Cortex of kidney (tissue), 1 donor: ENCODE data around the gene MC2R.

Experiments
- DNase-seq: peaks from one replicate; lab custom pipeline; 2025; lab: John Stamatoyannopoulos, UW

The MC2R gene

DNA sequence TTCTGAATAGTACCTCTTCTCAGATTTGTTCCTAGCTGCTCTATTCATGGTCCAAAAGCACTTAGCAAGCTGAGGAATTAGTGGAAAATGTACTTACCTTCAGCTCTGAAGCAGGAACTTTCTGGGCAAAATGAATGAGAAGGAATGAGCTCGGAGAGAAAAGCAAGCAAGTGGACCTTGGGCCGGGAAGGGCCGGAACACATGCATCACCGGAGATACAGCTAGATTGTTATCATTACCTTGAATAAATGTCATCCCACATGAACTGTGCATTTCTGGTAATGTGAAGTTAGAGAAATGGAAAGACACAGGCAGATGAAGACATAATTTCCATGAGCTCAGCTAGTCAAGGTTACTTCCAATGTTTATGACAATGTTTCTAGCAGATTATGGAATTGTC, at the start of gene MC2R:
TSS of gene MC2R (minus strand) at position 146 of the 400 bp plus-strand sequence. CDS start 30,018 bp downstream, outside the sequence.
- no peak for DNase-seq

DNA sequence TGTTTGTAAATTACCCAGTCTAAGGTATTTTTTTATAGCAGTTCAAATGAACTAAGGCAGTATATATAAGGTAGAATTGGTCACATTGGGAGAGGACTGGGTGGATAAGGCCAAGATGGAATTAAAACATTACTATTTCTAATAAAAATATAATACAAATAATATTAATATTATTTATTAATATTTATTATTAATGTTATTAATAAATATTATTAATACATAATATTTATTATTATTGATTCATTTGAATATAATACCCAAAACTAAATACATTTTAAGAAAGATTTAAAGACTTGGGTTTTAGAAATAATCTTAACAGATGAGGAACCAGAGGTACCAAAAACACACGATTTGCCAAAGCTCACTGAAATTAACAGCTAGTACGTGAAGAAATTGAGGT, 30.5 kb upstream of the MC2R start:
- no peak for DNase-seq

DNA sequence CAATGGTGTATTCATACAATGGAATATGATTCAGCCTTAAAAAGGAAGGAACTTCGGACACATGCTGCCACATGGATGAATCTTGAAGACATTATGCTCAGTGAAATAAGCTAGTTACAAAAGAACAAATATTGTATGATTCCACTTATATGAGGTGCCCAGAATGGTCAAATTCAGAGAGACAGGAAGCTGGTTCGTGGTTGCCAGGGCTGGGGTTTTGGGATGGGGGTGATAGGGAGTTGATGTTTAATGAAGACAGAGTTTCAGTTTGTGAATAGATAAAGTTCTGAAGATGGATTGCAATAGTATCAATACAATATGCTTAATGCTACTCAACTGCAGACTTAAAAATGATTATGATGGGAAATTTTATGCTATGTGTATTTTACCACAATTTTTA, 28.0 kb upstream of the MC2R start:
- no peak for DNase-seq

DNA sequence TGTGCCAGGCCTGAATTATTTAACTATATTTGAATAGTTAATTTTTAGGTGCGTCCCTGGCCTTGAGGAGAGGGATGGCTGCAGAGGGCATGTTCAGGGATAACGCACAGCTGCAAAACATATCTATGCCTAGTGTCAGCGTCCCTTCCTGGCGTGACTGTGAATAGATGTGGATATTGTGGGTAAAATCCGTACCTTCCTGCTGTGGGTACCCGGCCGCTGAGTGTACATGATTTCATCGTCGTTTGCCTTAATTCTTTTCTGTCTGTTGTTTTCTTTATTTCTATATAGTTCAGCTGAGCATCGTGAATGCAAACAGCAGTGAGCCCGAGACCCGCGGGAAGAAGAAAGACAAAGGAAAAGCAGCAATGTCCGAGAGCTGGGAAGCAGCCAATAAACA, 25.0 kb upstream of the MC2R start:
- no peak for DNase-seq

DNA sequence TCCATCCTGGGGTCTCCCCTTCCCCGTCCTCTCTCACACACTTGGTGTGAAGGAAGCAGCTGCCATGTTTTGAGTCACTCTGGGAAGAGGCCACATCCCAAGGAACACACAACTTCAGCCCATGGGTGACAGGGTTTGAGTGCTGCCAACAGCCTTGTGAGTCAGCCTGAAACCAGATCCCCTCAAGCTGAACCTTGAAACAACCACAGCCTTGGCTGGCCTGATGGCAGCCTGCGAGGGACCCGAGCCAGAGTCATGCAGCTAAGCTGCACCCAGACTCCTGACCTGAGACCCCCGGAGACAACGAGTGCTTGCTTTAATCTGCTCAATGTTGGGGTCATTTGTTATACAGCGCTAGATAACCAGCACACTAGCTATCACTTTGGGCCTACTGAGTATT, 19.3 kb upstream of the MC2R start:
- DNase-seq, result no peak

DNA sequence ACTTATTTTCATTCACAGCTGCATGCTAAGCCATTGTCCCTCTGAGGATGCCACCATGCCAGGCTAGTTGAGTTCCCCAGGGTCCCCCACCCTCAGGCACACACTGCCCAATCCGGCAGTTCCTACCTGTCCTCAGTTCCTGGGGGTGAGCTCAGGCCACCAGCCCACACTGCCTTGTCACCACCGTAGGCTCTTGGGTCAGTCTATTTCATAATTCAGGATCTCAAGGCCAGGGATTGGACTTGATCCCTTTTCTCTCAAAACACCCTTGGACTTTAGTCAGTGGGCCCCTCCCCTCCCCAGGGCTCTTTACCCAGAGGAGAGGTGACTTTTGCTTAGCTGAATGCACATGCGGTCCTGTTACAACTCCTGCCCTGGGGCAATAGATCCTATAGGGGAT, 18.7 kb upstream of the MC2R start:
- DNase-seq, result no peak

DNA sequence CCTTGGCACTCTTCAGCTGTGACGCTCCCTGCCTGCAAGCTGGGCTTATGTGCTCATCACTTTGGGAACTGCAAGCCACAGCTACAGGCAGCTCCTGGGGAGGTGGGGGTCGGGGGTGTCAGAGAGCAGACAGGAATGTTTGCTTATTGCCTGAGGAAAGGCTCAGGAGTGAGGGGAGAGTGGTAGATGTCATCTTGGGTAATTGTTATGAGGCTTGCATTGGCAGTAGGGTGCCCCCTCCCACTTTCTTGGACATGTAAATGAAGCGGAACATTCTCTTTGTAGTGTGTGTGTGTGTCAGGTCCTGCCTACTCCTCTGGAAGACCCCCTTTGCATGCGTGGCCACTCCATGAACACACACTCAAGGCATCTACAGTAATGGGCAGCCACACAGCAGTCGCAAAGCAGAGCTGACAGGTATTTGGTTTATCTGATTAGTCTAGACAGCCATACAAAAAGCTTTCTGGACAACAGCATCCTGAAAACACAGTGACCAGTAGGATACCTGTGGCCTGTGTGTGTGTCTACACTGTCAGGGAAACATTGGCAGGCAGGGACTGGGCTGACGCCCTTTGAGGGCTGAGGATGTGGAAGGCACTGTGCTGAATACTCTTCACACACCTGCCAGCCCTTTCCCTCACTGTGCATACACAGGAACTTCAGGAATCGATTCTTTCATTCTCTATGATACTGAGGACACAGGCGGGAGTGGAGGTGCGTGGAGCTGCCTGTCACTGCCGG, 17.1 kb upstream of the MC2R start:
- no peak for DNase-seq

DNA sequence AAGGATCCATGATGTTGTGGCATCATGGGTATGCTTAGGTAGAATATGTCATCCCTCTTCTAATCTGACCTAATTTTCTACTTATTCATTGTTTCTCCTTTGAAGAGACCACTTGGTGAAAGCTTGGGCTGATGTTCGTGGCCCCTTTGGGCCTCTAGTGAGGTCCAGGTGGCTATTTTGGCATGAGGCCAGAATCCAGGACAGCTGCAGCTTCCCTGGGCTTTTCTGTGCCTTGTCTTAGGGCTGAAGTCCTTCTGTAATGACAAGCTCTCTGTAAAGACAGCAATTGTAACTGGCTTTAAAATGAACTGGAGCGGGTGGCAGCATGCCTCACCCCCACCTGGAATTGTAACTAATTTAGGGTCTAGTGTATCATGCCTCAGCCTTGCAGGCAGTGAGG, 15.6 kb upstream of the MC2R start:
- DNase-seq, result no peak

DNA sequence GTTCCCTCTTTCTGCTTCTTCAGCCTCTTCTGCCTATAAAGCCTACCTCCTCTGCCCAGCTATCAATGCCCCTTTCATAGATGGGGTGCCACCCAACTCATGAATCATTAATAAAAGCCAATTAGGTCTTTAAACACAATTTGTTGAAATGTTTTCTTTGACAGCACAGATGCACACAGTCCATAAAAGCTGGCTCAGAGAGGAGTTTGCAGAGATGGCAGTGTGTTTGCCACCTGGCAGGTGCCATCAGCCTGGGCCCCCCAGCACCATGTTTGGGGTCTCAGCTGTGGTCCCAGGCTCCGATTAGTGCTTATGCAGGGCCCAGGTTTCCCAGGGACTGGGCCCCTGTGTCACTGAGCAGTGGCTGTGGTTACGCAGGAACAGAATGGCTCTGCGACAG, 7.9 kb upstream of the MC2R start:
- DNase-seq, result no peak

DNA sequence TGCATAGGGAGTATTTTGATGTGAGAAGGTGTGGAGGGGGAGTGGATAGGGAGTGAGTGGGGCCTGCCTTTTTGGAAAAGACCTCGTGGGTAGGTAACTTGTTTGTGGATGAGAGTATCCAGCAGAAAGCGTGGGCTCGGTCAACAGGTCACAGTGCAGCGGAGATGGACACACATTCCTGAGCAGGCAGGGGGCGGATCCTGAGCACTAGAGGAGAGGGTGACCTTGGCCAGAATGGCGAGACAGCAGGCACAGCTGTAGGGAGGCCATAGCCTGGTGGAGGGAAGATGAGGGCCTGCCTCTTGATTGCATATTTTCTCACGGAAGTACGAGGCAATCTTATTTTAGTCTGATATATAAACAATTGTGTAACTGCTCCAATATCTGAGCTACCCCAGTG, 3.6 kb upstream of the MC2R start:
- no peak for DNase-seq

DNA sequence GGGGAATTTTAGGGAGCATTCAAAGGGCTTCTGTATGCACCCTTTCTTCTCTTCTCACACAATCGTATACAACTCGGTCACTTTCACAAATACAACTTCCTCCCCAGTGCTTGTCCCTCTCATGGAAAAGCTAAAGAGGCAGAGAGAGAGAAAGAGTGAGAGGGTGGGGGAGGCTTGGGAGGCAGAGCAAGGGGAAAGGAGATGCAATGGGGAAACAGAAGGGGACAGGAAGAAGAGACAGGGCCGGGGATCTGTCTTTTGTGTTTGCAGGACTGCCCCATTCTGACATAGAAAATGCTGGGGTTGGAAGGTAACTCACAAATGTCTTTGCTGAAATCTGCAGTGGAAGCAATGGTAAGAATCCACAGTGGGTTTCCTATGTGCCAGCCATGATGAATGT, 2.1 kb upstream of the MC2R start:
- DNase-seq, result no peak

DNA sequence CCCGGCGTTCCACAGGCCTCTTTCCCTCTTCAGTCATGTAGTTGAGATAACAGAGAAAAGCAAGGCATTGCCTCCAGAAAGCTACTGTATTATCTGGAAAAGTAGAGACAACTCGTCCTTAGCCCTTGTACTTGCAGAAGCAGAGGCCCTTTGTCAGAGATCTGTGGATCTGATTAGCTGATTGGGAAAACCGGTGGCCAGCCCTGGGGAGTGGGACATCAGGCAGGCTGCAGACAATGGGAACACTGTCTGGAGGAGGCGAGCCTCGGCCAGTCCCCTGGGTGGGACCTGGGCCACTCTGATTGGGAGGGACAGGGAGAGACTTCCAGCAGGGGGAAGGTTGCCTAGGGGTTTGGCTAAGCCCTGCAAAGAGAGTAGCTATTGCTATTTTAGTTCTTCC, 1.2 kb upstream of the MC2R start:
- no peak for DNase-seq

DNA sequence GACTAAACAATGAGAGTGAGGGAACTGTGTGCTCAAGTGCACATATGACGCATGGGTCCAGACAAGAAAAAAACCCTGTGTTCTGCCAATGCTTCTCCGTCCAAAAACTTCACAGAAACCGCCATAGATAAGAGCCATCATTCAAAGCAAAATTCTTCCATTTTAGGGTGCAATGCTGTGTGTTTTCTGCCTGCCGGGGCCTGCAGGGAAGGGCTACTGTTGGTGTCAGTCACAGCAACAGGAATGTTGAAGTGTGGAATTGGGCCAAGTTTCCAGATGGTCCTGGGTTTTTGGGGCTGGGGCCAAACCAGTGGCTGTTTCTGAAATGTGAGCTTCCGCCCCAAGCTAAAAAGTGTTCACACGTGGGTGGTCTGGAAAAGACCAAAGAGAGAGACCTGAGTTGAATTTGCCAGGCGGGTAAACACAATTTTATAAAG, 677 bp upstream of the MC2R start:
- no peak for DNase-seq

DNA sequence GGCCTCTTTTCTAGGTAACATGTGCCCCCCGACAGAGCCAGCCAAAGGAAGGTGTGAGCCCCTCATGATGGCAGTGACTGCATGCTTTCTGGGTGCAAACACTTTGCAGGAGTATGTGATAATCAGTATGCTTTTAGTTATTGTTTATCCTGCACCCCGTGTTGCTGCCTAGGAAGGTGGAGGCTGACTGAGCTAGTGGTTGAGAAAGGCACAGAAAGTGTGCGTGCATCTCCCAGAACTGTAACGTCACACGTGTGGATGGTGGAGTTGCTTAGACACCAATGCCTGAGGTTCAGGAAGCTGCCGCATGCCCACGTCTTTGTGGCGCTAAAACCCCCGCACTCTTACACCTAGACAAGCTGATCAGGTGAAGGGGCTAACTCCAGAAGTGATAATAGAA, 580 bp downstream of the MC2R start:
- no peak for DNase-seq

DNA sequence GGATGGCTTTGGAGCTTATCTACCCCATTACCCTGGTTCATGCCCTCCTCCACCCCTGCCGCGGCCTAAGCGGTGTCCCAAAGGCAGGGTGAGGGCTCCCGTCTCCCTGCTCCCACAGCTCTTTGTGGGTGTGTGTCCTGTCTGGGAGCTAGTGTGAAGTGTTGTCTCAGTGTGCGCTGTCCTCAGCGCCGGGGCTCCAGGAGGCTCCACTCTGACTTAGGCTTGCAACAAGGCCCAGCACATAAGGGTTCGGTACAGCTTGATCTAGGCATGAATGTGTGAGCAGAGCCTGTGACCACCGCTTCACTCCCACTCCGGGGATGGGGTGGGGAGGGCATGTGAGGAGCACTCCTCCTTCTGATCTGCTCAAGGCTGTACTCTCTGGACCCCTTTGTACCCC, 1.2 kb downstream of the MC2R start:
- DNase-seq, result no peak

DNA sequence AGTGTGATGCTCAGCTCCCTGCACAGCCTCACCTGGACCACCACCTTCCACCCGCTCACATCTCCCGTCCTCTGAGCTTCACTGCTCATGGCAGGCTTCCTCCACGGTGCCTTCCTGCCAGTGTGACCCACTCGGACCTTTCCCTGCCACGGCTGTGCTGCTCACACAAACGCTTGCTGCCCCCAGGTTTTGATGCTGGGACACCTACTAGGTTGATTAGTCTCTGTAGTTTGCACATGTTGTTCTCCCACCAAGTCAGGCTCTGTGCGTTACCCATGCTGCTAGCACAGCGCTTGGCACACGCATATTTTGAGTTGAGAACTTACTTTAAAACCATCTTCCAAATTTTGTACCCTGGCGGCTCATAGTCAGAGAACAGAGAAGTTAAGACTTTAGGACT, 2.1 kb downstream of the MC2R start:
- DNase-seq, result no peak

DNA sequence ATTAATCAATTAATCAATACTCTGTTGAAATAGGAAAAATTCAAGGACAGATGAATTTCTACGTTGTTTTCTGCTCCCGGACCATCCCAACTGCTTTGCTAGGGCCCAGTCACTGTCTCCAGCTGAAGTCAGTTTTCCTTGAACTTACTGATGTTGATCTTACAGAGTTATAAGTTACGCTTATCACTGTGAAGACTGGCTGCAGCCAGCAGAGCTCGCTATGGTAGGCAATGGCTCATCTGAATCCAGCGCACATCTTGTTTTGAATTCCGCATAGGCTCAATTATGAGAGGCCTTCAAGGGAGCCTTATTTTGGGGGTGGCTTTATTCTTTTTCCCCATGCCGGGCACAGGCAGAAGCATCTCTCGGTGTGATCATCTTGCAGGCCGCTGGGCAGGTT, 2.7 kb downstream of the MC2R start:
- DNase-seq, result no peak

DNA sequence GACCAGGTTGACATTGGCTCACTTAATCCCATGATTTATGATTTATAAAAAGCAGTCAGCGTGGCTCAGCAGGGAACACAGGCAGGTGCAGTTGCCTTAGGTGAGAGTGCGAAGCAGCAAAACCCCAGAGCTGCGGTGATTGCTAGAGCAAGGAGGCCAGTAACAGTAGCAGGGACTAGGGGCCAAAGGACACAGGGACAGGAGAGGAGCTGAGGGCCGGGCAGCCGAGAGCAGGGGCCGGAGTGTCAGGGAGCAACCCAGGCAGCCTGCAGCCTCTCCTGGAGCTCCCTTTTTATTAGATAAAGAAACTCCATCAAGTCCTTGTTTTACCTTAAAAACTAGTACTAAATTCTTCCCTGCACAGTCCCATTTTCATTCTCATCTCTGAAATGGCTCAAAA, 4.3 kb downstream of the MC2R start:
- no peak for DNase-seq

DNA sequence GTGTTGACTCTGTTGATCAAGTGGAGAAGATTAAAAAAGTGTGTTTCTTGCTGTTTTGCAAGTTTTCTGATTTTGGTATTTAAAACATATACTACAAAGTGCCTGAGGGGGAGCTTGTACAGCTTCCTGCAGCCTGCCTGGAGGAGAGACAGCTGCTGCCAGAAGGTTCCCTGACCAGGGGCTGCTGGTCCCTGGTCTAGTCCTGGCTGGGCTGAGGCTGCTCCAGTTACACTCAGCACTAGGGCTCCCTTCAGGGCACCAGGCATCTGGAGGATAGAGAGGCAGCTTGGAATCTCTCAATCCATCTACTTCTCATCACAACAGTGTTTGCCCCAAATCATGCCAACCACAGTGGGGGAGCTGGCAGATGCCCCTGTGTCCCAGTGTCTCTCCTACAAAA, 4.8 kb downstream of the MC2R start:
- no peak for DNase-seq

DNA sequence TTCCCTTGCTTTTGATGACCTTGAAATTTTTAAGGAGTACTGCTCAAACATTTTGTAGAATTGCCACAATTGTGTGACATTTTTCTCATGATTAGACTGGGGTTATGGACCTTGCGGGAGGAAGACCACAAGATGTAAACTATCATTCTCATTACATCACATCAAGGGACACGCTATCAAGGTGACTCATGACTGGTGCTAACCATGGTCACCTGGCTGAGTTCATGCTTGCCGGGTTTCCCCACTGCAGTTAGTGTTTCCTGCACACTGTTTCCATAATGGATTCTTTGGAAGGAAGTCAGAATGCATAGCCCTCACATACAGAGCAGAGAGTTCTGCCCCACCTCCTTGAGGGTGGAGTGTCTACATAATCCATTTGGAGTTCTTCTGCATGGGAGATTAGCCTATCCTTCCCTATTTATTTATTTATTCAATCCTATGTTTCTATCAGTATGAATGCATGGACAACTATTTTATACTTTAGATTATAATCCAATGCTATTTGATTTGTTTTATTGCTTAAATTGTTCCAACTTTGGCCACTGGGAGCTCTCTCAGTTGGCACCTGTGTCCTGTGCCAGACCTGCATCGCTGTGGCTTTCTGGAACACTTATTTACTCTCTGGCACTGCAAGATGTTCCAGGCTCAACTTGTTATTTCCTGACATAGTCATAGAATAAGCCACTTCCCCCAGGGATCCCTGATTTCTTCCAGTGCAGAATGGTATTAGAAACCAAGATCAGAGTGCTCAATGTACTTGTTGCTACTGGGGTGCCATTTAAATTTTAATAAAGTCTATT, 6.0 kb downstream of the MC2R start:
- no peak for DNase-seq

DNA sequence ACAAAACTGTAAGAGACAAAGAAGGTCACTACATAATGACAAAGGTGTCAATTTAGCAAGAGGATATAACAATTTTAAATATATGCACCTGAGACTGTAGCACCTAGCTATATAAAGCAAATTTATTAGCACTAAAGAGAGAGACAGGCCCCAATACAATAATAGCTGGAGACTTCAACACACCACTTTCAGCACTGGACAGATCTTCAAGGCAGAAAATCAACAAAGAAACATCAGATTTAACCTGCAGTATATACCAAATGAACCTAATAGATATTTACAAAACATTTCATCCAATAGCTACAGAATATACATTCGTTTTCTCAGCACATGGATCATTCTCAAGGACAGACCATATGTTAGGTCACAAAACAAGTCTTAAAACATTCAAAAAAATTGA, 14.7 kb downstream of the MC2R start:
- DNase-seq, result no peak

DNA sequence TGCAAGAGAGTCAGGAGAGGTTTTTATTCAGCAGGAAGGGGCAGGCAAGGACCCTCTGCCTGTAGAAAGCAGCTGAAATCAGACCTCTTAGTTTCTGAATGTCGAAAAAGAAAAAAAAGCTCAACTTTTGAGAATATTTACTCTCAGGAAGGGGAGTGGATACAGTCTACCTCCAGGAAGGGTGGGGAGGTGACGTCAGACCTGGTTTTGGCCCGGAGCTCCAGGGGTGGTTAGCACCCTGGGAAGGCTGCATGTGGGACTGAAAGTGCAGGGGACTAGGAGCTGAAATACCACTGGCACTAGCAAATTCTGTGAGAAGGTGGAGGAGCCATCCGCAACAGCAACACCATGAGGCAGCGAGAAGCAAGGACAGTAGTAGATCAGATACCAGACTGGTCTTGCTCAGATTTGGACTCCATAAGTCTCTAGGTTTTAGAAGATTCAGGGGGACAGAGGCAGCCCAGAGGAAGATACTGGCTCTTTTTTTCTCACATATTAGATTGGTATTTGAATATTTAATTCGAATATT, 19.8 kb downstream of the MC2R start:
- DNase-seq, result no peak

DNA sequence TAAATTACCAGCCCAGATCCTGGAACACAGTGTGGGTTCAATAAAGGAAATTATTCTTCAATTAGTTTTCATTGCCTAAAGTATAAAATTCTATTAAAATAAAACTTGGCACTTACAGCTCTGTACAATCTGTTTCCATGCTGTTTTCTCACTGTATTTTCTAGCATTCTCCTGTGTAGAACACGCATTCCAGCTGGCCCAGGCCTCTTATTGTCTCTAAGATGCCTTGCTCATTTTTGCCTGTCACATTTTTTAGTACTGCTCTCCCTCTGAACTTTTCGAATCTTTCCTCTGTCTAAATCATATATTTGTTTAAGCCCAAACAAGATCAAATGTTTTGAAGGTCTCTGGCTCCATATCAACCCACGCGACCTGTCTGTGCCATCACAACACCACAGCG, 20.8 kb downstream of the MC2R start:
- DNase-seq, result no peak

DNA sequence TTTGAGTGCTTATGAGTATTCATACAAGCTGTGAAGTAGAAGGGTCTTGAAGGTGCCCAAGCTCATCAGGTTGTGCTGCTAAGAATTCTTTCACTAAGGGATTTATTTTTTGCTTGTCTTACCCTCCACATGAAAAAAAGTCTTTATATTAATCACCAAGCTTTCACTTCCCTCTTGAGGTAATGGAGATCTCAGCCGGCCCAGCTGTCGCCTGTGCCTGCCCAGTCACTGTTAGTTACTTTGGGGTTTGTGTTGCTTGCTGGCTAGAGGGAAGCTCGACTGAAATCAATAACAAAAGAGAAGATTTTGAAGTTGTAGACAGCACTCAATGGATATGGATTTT, 21.9 kb downstream of the MC2R start:
- DNase-seq, result no peak
